Stimulated activated CD8-positive, alpha-beta memory T cell treated with anti-CD3 and anti-CD28 coated beads, Interleukin-12 subunit alpha, Interleukin-12 subunit beta, amount 100 ng/mL, for 1 hour (primary cell): ENCODE measurements around the gene UGGT2.
"Not testable (repeated sequence)": the region's sequence is repeated elsewhere in the genome, so short reads cannot be mapped to it uniquely, and the experiment has no call there.

ENCODE experiments used
- DNase-seq: peaks from one replicate; pipeline ENCODE4 v3.0.0-alpha.2; 2020; ENCODE audit warnings: low read depth

The UGGT2 gene

DNA sequence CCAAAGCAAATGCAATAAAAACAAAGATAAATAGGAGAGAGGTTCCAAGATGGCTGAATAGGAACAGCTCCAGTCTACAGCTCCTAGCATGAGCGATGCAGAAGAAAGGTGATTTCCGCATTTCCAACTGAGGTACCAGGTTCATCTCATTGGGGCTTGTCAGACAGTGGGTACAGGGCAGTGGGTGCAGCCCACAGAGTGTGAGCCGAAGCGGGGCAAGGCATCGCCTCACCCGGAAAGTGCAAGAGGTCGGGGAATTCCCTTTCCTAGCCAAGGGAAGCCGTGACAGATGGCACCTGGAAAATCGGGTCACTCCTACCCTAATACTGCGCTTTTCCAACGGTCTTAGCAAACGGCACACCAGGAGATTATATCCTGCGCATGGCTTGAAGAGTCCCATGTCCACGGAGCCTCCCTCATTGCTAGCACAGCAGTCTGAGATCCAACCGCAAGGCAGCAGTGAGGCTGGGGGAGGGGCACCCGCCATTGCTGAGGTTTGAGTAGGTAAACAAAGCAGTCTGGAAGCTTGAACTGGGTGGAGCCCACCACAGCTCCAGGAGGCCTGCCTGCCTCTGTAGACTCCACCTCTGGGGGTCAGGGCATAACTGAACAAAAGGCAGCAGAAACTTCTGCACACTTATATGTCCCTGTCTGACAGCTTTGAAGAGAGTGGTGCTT is 6.6 kb downstream of the UGGT2 start:
- DNase-seq = not testable (repeated sequence)

DNA sequence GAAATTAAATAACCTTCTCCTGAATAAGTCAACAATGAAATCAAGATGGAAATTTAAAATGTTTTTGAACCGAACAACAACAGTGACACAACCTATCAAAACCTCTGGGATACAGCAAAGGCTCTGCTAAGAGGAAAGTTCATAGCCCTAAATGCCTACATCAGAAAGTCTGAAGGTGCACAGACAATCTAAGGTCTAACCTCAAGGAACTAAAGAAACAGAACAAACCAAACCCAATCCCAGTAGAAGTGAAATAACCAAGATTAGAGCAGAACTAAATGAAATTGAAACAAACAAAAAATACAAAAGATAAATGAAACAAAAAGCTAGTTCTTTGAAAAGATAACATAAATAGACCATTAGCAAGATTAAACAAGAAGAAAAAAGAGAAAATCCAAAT is 9.0 kb downstream of the UGGT2 start:
- no peak for DNase-seq

DNA sequence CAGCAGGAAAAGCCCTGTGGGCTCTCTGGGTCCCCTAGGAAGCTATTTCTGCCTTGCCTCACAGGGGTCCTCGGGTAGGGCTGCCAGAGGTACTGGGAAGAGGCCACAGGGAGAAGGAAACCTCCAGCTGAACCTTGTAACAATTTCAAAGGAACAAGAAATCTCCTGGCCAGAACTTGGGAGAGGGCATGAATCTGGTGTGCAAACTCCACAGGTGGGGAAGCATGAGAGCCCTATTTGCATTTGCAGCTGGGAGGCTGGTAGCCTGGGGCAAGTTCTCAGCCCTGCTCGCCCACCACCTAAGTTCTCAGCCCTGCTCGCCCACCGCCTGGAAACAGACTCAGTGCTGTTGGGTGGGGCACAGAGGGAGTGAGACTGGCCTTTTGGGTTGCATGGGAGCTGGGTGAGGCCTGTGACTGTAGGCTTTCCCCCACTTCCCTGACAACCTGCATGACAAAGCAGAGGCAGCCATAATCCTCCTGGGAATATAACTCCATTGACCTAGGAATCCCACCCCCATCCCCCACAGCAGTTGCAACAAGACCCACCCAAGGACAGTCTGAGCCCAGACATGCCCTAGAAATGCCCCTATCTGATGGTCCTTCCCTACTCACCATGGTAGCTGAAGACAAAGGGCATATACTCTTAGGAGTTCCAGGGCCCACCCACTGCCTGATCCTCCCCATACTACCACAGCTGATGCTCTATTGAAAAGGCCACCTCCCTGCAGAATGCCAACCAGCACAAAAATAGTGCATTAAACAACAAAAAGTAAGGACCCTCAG is 11.7 kb downstream of the UGGT2 start:
- no peak for DNase-seq

DNA sequence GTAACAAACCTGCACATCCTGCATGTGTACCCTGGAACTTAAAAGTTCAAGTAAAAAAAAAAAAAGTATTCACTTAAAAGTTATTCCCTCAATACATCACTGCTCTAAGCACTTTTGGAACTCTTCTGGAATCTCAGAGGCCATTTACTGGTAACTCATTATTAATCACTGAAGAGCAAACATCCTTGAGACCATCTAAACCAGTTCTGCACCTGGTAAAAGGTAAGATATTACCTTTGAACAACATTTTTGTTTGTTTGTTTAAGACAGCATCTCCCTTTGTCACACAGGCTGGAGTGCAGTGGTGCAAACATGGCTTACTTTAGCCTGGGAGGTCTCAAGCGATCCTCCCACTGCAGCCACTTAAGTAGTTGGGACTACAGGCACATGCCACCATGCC is 16.7 kb downstream of the UGGT2 start:
- DNase-seq = no peak

- DNase-seq = no peak
Measured at GRCh38 chr13:96034662-96035061, 18.5 kb downstream of the UGGT2 start.

GRCh38 chr13:96033220-96034015 is 19.8 kb downstream of the UGGT2 start:
- no peak for DNase-seq

DNA sequence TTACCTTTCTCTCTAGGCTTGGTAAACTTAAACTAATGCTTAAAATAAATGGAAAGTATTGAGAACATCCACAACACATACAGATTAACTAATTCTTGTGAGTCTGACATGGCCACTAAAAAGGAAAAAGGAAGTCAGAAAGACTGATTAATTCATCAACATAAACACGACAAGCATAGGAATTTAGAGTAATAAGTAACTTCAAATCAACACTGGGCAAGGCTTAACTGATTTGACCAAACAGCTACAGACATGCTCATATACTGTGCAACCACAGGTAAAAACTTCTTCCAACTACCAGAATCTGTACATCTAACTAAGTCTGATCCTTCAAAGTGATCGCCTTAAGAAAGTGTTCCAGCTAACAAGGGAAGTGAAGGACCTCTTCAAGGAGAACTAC is 20.5 kb downstream of the UGGT2 start:
- no peak for DNase-seq

GRCh38 chr13:96029002-96029401 is 24.2 kb downstream of the UGGT2 start:
- DNase-seq = no peak

DNA sequence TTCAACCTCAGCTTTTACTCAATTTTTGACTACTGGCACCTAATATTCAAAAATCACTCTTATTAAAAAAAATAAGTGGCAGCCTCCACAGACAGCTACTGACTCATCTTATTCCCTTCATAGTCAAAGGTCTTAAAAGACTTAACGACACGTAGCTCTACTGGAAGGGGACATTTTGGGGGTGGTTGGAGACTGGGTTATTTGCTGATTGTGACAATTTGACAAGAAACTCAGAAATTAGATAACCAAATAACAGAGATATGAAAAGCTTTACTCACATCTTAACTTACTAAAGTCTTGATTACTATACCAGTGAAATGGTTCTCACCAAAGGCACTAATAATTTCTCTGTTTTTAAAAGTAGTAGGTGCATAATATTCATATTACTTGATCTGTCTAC is 25.7 kb downstream of the UGGT2 start:
- DNase-seq = no peak

DNA sequence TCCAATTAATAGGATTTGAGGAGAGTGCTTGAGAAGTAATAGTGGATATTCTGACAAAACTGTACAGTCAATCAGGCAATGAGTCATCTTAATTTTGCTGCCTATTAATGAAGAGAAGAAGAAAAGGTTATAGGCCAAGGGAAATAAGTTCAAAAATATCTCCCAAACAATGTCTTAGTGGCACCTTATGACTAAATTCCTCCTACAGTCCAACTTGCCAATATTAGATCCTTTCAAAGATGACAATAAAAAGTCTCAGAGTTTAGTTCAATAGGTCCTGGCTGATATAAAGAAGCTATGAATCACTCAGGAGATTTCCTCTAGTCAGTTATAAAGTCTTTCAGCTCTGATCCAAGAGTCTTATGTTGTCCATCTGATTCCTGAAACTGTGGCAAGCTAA is 27.9 kb downstream of the UGGT2 start:
- no peak for DNase-seq

DNA sequence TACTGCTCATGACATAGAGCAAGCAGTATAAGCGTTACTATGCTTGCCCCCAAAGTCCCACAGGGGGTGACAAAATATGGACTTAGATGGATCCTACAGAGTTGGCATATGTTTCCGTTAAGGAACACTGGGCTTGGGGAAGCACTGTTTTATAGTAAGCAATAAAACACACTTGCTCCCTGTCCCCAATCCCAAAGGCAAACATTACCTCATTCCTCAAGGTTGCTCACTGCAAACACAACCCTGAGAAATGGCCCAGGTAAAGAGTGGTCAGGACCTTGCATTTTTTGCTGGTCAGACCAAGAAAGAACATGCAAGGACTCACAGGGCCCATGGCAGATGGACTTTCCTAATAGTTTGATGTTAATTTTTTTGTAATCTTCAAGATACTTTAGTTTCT is 32.3 kb downstream of the UGGT2 start:
- DNase-seq = no peak

DNA sequence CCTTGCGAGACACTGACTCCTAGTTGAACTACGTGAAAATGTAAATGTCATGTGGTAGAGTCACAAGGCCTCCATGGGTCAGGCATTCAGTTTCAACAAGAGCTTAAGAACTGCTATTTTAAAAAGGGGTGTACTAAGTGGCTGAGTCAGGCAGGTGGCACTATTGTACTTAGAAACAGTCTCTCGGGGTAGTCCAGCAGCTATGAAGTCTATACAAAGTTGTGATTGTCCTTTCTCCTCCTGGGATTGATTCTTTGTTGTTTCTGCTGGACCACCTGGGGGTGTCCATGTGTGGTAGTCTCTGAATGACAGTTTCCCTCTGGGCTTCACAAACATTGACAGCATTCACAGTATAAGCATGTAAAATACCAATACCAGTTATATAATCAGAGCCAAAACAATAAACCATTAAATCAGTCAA is 33.0 kb downstream of the UGGT2 start:
- no peak for DNase-seq

DNA sequence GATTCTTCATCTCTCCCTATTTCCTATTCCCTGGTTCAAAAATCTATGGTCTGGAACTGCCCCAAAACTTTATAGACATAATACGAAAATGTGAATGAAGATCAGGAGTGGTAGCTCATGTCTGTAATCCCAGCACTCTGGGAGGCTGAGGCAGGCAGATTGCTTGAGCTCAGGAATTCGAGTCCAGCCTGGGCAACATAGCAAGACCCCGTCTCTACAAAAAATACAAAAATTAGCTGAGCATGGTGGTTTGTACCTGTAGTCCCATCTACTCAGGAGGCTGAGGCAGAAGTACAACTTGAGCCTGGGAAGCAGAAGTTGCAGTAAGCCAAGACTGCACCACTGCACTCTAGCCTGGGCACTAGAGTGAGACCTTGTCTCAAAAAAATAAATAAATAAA is 35.1 kb downstream of the UGGT2 start:
- no peak for DNase-seq

DNA sequence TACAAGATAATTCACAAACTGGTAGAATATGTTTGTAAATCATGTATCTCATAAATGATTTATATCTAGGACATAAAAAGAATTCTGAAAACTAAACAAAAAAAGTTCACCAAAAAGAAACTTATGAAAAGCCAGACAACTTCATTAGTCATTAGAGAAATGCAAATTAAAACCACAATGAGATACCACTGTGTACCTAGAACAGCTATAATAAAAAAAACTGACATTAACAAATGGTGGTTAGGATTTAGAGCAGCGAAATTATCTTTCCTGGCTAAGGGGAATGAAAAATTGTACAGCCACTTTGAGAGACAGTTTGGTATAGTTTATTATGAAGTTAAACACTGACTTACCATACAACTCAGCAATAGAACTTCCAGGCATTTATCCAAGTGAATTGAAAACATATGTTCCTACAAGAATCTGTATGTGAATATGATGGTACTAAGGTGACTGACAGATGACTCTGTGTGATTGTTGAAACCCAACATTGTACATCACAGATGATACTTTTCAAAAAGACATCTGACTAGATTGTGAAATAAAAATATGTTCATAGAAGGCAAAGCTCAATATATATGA is 41.8 kb downstream of the UGGT2 start:
- no peak for DNase-seq

DNA sequence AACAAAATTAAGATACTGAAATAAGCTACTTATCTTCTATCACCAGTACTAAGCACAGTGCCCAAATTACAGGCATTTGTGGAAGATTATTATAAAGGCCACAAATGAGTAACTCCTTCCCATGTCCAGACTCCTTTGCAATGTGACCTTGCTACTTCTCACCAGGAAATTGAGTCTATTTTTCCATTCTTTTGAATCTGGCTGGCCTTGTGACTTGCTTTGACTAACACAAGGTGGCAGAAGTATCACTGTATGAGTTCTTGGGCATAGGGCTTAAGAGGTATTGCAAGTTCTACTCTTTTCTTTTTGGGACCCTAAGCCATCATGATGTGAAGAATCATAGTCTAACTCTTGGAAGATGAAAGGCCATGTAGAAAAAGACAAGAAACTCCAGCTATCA is 49.9 kb downstream of the UGGT2 start:
- DNase-seq = no peak

DNA sequence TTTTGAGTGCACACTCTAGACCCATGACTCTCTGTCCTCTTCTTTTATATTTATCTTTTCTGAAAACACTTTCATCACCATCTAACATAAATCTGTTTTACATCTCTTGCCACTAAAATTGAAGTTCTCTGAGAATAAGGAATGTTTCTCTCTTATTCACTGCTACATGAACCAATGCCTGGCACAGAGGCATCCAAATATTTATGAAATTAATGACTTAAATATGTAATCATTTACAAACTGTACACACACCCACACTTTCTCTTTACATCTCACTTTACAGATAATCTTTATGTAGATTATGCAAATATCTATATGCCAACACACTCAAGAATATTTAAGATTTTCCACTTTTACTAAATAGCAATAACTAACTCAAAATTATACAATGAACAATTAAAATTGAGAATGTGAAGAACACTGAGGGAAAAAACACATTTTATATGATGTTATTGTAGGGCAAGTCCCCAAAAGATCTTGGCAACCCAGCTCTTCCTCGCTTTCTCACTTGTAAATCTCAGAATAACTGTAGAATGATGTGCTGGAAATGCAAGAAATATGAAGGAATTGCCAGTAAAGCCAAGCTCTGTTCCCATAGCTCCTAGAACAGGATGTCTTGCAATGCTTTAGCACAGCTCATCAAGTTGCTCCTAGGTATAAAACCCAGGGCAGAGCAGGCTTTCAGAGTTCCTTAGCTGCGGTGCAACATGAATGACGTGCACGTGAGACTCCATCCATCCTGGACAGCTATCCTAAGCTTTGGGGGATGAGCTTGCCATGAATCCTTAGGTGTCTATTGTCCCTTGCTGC is 50.7 kb downstream of the UGGT2 start:
- DNase-seq = no peak

DNA sequence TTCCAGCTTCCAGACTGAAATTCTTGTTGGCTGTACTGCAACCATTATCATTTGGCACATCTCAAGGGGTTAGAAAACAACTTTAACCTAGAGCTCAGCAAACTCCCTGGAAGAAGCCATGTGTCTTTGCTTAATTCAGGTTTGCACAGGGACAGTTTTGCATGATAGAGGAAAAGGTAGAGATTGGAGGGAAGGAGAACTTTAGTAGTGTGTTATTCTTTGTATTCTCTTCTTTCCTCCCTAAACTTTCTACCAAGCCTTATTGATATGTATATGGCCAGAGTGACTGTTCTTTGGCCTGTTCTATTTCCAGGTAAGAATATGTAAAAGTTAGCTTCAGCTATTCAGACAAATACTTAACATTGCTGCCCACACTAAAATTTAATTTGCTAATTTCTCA is 53.1 kb downstream of the UGGT2 start:
- DNase-seq = no peak

DNA sequence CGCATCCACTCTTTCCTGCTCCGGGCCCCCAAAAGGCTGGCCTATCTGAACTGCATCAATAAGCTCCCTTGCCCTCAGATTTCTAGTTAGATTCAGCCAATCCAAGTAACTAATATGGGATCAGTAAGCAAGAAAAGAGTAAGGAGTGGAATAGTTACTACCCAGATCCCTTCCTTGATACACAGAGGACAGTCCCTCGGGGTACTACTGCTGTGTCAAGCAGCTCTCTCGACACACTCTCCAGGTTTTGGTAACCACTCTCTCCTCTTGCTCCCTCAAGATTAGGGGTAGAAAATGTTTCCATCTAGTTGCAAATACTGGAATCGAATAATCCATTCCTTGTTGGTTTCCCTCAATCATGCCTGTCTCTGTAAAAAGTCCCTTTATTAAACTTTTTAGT is 65.4 kb downstream of the UGGT2 start:
- no peak for DNase-seq

- no peak for DNase-seq
Measured at GRCh38 chr13:95982144-95982543, 71.1 kb downstream of the UGGT2 start.

- DNase-seq = not testable (repeated sequence)
Measured at GRCh38 chr13:95972651-95973050, 80.5 kb downstream of the UGGT2 start.

GRCh38 chr13:95970878-95971277 is 82.3 kb downstream of the UGGT2 start:
- no peak for DNase-seq

DNA sequence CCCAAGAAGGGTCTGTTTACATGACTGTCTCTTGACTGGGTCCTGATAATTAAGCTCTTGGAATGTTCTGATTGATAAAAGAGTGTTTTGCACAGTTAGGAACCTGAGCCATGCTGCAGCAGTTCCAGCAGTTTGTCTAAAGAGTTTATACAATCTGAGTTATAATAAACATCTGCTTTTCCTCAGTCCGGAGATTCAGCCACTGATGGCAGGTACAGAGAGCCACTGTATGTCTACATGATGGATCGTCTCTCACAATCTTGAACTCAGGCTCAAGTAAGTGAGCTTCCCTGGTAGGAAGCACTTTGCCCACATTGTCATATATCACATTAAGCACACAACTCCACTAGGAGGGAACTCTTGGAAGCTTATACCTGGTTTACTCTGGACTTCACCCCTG is 84.3 kb downstream of the UGGT2 start:
- DNase-seq = no peak
